Measurements from ENCODE around the gene MGARP. TPM values are rescaled to one million over a fixed set of nuclear protein-coding genes. Genes with fewer than 3 reads are reported as not detected.
A peak's percentile ranks its signal among the peaks of the same experiment; 100 is the strongest.
"Not testable (repeated sequence)": the region's sequence is repeated elsewhere in the genome, so short reads cannot be mapped to it uniquely, and the experiment has no call there.

MGARP gene
- total RNA-seq, result under 1 TPM in 1 of 2 donors, not detected in 1; 0.21 TPM
- polyA plus RNA-seq (ENCODE audit: insufficient read length in 6 of 6), result under 1 TPM; 0.32 to 0.55 (median 0.43) TPM
- long read RNA-seq, donor 1, result 0 reads
- long read RNA-seq, donor 2, result 0 reads
- long read RNA-seq, donor 3, result 0 reads
- long read RNA-seq, donor 4, partial matches to known transcripts, result 1 of 2 reads
- long read RNA-seq, donor 4, other reads (novel, unspliced or antisense), result 1 of 2 reads
- long read RNA-seq, donor 5, result 0 reads
- long read RNA-seq, donor 6, partial matches to known transcripts, result 0 of 1 reads
- long read RNA-seq, donor 6, other reads (novel, unspliced or antisense), result 0 of 1 reads
- long read RNA-seq, donor 7, result 0 reads
- long read RNA-seq, donor 8, result 0 reads
- long read RNA-seq, donor 9, result 0 reads
- long read RNA-seq, donor 10, result 0 reads
- long read RNA-seq, donor 11, partial matches to known transcripts, result 0 of 1 reads
- long read RNA-seq, donor 11, other reads (novel, unspliced or antisense), result 0 of 1 reads
- long read RNA-seq, donor 12, result 0 reads

GRCh38 chr4:139279760-139280620 lies at the start of gene MGARP:
MGARP (minus strand) TSS chr4:139280225; CDS start chr4:139280158, 67 bp downstream.
- H3K27ac ChIP-seq, result no peak within 1 kb of the TSS
- ATAC-seq, result peak; percentile 79

GRCh38 chr4:139329665-139330200 lies 49.7 kb upstream of the MGARP start:
- peaks cover 0 to 6% of the 10 kb centered on the region in 2 donors for H3K4me1 ChIP-seq
- TF ChIP-seq, protein P1, sequence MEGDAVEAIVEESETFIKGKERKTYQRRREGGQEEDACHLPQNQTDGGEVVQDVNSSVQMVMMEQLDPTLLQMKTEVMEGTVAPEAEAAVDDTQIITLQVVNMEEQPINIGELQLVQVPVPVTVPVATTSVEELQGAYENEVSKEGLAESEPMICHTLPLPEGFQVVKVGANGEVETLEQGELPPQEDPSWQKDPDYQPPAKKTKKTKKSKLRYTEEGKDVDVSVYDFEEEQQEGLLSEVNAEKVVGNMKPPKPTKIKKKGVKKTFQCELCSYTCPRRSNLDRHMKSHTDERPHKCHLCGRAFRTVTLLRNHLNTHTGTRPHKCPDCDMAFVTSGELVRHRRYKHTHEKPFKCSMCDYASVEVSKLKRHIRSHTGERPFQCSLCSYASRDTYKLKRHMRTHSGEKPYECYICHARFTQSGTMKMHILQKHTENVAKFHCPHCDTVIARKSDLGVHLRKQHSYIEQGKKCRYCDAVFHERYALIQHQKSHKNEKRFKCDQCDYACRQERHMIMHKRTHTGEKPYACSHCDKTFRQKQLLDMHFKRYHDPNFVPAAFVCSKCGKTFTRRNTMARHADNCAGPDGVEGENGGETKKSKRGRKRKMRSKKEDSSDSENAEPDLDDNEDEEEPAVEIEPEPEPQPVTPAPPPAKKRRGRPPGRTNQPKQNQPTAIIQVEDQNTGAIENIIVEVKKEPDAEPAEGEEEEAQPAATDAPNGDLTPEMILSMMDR (IDR thresholded peaks at IDR 0.05), result no peak
- peaks cover 0 to 25% of the 10 kb centered on the region in 2 donors for H3K36me3 ChIP-seq
- ATAC-seq (no peak), DNase-seq (no peak)
- H3K27ac ChIP-seq, result no peak overlapping the region
- no peaks in the 10 kb centered on the region for H3K27me3 ChIP-seq
- no peak overlapping the region for H3K4me3 ChIP-seq
- H3K9me3 ChIP-seq, result no peaks in the 10 kb centered on the region
- intact Hi-C loops (cut with DNase I), result no loop called here

More at GRCh38 chr4:139279760-139280620, at the start of gene MGARP:
- H3K36me3 ChIP-seq, result no peaks in the 10 kb centered on the region
- TF ChIP-seq, protein P1 (IDR thresholded peaks at IDR 0.05), result no peak
- peak within 1 kb of the TSS; percentile 21 to 32 for H3K4me3 ChIP-seq
- intact Hi-C loops (cut with DNase I), result no loop called here
- H3K4me1 ChIP-seq, result peaks cover 8 to 16% of the 10 kb centered on the region in 2 donors
- peaks cover 0 to 4% of the 10 kb centered on the region in 2 donors for H3K9me3 ChIP-seq
- DNase-seq, result peak in 3 of 4 donors; percentile 16 to 82 (median 17)
- H3K27me3 ChIP-seq, result peaks cover 39 to 69% of the 10 kb centered on the region in 2 donors

- Histone ChIP-seq H3K4me3 (no peak overlapping the region), H3K9me3 (no peaks in the 10 kb centered on the region), H3K27me3 (no peaks in the 10 kb centered on the region), H3K4me1 (peaks cover 0 to 22% of the 10 kb centered on the region in 2 donors), H3K27ac (no peak overlapping the region), H3K36me3 (peaks cover 0 to 16% of the 10 kb centered on the region in 2 donors)
- TF ChIP-seq, protein P1 (IDR thresholded peaks at IDR 0.05), result no peak
- DNase-seq (no peak), ATAC-seq (no peak)
- intact Hi-C loops (cut with DNase I), result no loop called here
Observed at GRCh38 chr4:139324620-139325019, 44.6 kb upstream of the MGARP start.

GRCh38 chr4:139322541-139322940 lies 42.5 kb upstream of the MGARP start:
- intact Hi-C loops (cut with DNase I); H3K4me3 ChIP-seq; H3K36me3 ChIP-seq; H3K27ac ChIP-seq; H3K27me3 ChIP-seq; ATAC-seq; DNase-seq; H3K9me3 ChIP-seq: not testable (repeated sequence)
- peaks cover 0 to 22% of the 10 kb centered on the region in 2 donors for H3K4me1 ChIP-seq

DNA sequence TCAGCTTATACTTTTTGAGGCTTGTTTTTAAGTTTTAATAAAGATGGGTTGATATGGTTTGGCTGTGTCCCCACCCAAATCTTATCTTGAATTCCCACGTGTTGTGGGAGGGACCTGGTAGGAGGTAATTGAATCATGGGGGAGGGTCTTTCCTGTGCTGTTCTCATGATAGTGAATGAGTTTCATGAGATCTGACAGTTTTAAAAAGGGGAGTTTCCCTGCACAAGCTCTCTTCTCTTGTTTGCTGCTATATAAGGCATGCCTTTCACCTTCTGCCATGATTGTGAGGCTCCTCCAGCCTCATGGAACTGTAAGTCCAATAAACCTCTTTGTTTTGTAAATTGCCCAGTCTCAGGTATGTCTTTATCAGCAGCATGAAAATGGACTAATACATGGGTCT lies 42.0 kb upstream of the MGARP start:
- ATAC-seq; H3K27ac ChIP-seq; DNase-seq; H3K36me3 ChIP-seq; H3K27me3 ChIP-seq; H3K9me3 ChIP-seq; H3K4me3 ChIP-seq; intact Hi-C loops (cut with DNase I): not testable (repeated sequence)
- peaks cover 0 to 22% of the 10 kb centered on the region in 2 donors for H3K4me1 ChIP-seq

Measured in left lung (tissue), 14 donors.